ENCODE measurements around the gene OSM.

The OSM gene

DNA sequence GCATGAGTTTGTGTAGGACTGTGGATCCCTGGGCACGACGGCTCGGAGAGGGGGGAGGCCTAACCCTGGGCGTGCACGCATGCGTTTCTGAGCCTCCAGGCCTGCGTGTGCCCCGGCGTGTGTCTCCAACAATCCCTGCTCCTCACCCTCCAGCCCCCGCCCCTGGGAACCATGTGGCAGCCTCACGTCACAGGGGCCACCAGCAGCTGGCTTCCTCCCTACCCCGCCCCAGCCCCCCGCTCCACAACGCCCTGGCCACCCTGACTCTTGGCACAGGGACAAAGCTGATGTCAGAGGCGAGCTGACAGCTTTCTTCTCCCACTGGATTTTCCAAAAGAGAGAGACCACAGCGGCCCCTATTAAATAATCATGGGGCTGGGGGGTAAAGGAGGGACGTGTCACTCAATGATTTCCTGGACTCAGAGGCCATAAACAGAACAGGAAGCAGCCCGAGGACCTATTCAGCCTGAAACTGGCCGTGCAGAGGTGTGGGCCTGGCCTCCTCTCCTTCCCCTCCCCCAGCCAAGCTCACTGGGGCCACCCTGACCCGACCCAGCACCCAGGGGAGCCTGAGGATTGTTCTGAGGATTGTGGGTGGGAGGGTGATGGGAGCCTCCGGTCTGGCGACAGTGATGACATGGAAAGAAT, 13.3 kb downstream of the OSM start:
- FAIRE-seq (peak; percentile 81), DNase-seq (ENCODE audit: insufficient read length) (no peak)
- no peak for TF ChIP-seq POLR2A (IDR thresholded peaks at IDR 0.05; ENCODE audit: low read depth, low read length)
- TF ChIP-seq TAF1 (IDR thresholded peaks at IDR 0.05; ENCODE audit: borderline replicate concordance, low read depth, low read length) = no peak
- TF ChIP-seq POLR2AphosphoS5 (IDR thresholded peaks at IDR 0.05; ENCODE audit: low read depth, low read length) = no peak

DNA sequence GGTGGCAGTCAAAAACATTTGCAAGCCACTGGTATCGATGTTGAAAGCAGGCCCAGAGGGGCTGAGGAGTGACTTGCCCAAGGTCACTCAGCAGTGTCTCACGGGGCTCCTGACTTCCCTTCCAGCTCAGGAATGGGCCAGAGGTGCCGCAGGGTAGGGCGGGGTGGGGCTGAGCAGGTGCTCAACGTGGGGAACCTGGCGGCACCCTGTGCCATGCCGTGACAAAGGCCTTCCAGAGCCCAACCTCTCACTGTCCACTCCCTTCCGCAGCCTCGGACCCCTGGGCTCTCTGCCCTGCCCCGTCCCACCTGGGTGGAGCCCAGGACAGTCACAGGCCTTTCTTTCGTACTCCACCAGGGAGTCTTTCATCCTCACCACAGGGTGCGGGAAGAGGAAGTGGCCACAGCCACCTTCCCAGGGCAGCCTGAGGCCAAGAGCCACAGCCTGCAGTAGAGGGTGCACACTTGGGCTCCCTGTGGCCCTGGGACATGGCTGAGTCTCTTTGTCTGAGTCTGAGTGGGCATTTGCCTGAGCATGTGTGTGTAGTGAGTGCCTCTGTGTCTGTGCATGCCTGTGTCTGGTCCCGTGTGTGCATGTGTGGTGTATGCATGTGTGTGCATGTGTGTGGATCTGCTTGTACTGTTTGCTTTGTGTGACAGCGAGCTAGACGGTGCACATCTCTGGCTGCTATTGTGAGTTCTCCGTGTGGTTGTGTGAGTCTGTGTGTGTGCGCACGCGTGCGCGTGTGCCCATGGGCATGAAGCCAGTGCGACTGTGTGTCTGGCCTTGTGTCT, 14.0 kb downstream of the OSM start:
- no peak for DNase-seq (ENCODE audit: insufficient read length)
- TF ChIP-seq TAF1 (IDR thresholded peaks at IDR 0.05; ENCODE audit: borderline replicate concordance, low read depth, low read length) (no peak), POLR2AphosphoS5 (IDR thresholded peaks at IDR 0.05; ENCODE audit: low read depth, low read length) (no peak), POLR2A (IDR thresholded peaks at IDR 0.05; ENCODE audit: low read depth, low read length) (no peak)
- FAIRE-seq = no peak

DNA sequence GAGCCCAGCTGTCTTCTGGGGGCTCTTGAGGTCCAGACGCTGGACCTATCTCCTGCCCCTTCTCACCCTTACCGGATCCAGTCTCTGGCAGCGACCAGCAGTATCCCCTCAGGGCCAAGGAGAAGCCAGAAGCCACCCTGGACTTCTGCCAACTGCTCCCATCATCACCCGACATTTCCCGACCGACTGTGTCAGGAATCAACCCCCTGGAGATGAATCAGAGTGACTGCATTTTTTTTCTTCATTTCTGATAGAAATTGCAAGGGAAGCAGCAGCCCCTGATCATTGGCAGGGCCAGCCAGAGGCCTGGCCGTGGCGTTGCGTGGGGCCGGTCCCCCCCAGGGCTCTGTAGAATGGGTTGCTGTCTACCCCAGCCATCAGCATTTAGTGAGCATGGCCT, 14.9 kb downstream of the OSM start:
- FAIRE-seq (no peak), DNase-seq (ENCODE audit: insufficient read length) (no peak)
- TF ChIP-seq POLR2A (IDR thresholded peaks at IDR 0.05; ENCODE audit: low read depth, low read length) = no peak
- no peak for TF ChIP-seq POLR2AphosphoS5 (IDR thresholded peaks at IDR 0.05; ENCODE audit: low read depth, low read length)
- no peak for TF ChIP-seq TAF1 (IDR thresholded peaks at IDR 0.05; ENCODE audit: borderline replicate concordance, low read depth, low read length)

DNA sequence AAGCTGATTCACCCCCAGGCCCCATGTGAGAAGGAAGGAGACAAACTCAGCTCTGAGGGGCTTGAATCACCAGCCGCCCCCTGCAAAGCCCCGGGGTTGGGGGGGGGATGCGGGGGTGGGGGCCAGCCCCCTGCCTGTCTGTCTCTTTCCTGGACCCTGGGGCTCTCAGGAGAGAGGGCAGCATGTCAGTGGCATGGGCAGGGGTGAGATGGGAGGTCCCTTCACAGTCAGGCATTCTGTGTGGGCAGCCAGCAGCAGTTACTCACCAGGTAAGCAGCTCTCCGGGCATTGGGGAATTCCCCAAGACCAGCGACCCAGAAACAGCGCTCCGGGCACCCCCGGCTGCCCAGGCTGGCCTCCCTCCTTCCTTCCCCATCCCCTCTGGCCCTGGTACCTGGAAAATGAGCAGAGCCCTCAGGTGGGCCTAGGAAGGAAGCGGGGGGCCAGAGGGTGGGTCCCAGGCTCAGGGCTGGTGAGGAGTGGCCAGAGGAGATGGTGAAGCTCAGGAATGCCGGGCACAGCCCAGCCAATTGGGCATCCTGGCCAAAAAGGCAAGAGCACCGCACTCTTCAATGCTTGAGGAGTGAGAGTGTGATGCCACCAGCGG, 15.9 kb downstream of the OSM start:
- DNase-seq (ENCODE audit: insufficient read length) = no peak
- no peak for TF ChIP-seq TAF1 (IDR thresholded peaks at IDR 0.05; ENCODE audit: borderline replicate concordance, low read depth, low read length)
- no peak for TF ChIP-seq POLR2AphosphoS5 (IDR thresholded peaks at IDR 0.05; ENCODE audit: low read depth, low read length)
- no peak for TF ChIP-seq POLR2A (IDR thresholded peaks at IDR 0.05; ENCODE audit: low read depth, low read length)
- FAIRE-seq = no peak

DNA sequence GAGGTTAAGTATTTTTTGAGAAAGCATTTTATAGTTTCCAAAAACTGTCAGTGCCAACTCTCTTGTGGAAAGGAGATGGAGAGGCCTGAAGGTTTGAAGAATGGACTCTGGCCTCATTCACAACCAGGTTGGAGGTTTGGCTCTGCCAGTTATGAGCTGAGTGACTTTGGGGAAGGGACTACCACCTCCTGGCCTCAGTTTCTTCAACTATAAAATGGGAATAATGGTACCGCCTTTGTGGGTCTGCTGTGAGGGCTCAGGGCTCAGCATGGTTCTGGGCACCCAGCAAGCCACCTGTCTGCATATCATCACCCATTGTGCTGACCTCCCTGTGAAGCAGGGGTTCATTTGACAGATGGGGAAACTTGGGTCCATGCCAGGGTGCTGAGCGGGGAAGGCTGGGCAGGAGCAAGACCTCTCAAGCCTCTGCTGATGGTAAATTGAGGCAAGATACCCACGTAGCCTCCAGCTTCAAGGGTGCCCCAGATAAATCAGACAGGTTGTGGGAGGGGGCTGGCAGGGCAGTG, 16.5 kb downstream of the OSM start:
- TF ChIP-seq POLR2A (IDR thresholded peaks at IDR 0.05; ENCODE audit: low read depth, low read length) = no peak
- no peak for TF ChIP-seq TAF1 (IDR thresholded peaks at IDR 0.05; ENCODE audit: borderline replicate concordance, low read depth, low read length)
- no peak for TF ChIP-seq POLR2AphosphoS5 (IDR thresholded peaks at IDR 0.05; ENCODE audit: low read depth, low read length)
- DNase-seq (ENCODE audit: insufficient read length) = no peak
- FAIRE-seq = no peak

DNA sequence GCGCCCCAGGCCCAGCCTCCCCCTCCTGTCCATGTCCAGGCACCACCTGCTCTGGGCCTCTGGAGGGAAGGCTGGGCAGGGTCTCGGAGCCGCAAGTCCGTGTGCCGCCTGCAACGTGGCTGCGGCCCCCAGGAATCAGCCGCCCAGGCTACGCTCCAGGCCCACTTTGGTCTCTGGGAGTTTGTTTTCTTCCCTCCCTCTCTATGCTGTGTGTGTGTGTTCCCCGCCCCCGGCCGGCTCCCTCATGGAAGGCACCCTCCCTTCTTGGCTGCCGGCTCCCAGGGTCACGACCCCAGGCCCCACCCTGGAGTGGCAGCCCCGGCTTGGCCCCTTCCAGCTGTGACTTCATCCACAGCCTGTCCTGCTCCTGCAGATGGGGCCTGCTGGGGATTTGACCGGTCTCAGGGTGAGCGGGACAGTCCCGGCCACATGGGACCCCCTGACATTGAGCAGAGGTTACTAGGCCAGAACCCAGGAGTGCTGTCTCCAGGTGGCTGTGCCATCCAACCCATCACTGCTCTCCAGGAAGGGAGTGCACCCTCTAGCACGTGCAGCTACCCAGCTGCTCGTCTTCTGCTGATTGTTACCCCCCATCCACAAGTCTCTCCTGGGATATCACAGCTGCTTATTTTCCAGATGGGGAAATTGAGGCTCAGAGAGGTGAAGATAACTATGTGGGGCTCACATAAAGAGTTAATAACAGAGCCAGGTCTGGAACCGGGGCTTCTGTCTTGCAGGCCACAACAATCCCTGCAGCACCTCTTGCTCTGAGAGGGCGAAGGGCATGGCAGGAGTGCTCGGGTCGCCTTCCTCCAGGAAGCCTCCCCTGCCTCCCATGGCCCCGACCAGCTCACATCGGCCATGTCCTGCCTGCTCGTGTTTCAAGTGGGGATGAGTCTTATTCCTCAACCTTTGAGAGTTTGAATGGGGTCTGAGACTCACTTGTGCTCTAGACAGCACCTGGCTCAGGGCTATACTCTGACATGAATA, 17.3 kb downstream of the OSM start:
- TF ChIP-seq POLR2AphosphoS5 (IDR thresholded peaks at IDR 0.05; ENCODE audit: low read depth, low read length) = no peak
- no peak for TF ChIP-seq TAF1 (IDR thresholded peaks at IDR 0.05; ENCODE audit: borderline replicate concordance, low read depth, low read length)
- TF ChIP-seq POLR2A (IDR thresholded peaks at IDR 0.05; ENCODE audit: low read depth, low read length) = no peak
- no peak for DNase-seq (ENCODE audit: insufficient read length)
- FAIRE-seq = no peak

DNA sequence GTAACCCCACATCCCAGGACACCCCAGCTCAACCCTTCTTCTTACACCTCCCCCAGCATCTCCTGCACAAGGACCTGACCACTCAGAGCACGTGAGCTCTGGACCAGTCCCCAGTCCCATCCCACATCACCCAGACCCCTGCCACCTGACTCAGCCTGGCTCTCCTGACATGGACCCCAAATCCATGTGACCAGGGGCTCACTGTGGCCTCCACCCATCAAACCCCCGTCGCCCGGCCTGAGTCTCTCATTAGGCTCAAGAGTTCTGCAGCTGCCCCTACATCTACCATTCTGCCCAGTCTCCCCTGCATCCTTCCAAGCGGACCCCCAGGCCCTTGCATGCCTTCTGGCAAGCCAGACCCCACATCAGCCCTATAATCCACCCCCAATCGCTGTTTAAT, 18.2 kb downstream of the OSM start:
- DNase-seq (ENCODE audit: insufficient read length) (no peak), FAIRE-seq (no peak)
- TF ChIP-seq TAF1 (IDR thresholded peaks at IDR 0.05; ENCODE audit: borderline replicate concordance, low read depth, low read length) (no peak), POLR2A (IDR thresholded peaks at IDR 0.05; ENCODE audit: low read depth, low read length) (no peak), POLR2AphosphoS5 (IDR thresholded peaks at IDR 0.05; ENCODE audit: low read depth, low read length) (no peak)

DNA sequence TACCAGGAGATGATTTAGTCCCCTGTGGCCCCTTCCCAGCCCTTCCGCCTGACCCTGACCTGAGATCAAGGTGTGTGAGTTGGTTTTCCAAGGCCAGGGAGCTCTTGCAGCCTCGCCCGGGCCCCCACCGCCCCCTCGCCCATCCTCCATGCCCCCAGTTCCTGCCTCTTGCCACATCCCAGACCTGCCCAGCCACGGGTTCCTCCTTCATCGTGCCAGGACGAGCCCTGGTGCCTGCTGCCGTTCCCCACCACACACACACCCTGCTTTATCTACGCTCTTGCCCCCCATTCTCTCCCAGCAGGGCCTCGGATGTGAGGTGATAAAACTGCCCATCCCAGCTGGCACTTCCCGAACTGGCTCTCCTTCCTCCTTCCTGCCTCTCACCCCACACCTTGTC, 18.7 kb downstream of the OSM start:
- DNase-seq (ENCODE audit: insufficient read length) = no peak
- FAIRE-seq = no peak
- no peak for TF ChIP-seq POLR2AphosphoS5 (IDR thresholded peaks at IDR 0.05; ENCODE audit: low read depth, low read length)

DNA sequence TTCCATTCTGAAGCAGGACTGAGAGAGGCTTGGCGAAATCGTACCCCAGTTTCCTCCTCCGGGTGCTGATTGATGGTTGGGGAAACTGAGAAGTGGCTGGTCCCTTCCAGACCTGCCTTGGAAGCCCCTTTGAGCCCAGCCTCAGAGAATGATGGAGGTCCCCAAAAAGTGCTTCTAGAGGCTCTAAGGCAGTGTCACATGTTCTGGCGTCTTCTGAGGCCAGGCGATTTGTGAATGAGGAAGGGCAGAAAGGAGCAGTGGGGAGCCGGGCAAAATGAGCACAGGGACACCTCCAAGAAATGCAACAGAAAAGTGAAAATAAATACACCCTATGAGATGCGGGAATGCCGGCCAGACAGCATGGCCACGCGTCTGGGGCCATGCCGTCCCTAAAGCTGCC, 19.1 kb downstream of the OSM start:
- FAIRE-seq (no peak), DNase-seq (ENCODE audit: insufficient read length) (no peak)
- TF ChIP-seq POLR2AphosphoS5 (IDR thresholded peaks at IDR 0.05; ENCODE audit: low read depth, low read length) (no peak), POLR2A (IDR thresholded peaks at IDR 0.05; ENCODE audit: low read depth, low read length) (no peak), TAF1 (IDR thresholded peaks at IDR 0.05; ENCODE audit: borderline replicate concordance, low read depth, low read length) (no peak)

DNA sequence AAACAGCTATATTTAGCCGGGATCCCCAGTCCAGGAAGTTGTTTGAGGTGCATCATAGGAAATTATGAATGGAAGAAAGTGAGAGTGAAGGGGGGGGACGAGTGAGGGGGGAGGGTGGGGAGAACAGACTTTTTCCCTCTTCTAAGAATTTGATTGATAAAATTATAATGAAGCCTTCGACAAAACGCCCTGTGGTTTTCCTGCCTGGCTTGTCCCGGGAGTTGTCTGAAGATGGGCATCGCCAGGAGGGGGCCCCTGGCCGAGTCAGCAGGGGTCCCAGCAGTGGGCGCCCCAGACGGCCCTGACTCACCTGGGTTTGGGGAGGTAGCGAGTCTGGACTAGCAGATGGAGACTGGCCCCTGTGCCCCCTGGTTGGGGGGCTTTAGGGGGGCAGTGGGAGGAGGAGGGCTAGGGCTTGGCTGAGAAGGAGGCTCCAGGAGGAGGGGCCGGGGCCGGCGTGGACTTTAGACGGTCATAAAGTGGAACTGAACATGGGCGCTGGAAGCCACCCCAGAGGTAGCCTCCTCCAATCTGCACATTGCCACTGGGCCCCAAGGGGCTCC, 19.8 kb downstream of the OSM start:
- DNase-seq (ENCODE audit: insufficient read length) (no peak), FAIRE-seq (no peak)
- no peak for TF ChIP-seq POLR2A (IDR thresholded peaks at IDR 0.05; ENCODE audit: low read depth, low read length)
- no peak for TF ChIP-seq TAF1 (IDR thresholded peaks at IDR 0.05; ENCODE audit: borderline replicate concordance, low read depth, low read length)
- TF ChIP-seq POLR2AphosphoS5 (IDR thresholded peaks at IDR 0.05; ENCODE audit: low read depth, low read length) = no peak

Data from GM12892 (cell line).